ENCODE data around the gene RASAL1.

Gene RASAL1

GRCh38 chr12:113056381-113056630, 79.3 kb downstream of the RASAL1 start:
- FAIRE-seq (no peak), DNase-seq (ENCODE audit: insufficient read length) (no peak)
- TF ChIP-seq POLR2AphosphoS5 (IDR thresholded peaks at IDR 0.05; ENCODE audit: low read depth, low read length), result no peak
- TF ChIP-seq POLR2A (IDR thresholded peaks at IDR 0.05; ENCODE audit: low read depth, low read length), result no peak
- TF ChIP-seq TAF1 (IDR thresholded peaks at IDR 0.05; ENCODE audit: borderline replicate concordance, low read depth, low read length), result no peak

GRCh38 chr12:113055594-113056380, 79.8 kb downstream of the RASAL1 start:
- DNase-seq (ENCODE audit: insufficient read length), result no peak
- TF ChIP-seq POLR2A (IDR thresholded peaks at IDR 0.05; ENCODE audit: low read depth, low read length), result no peak
- no peak for FAIRE-seq

GRCh38 chr12:113054948-113055486, 80.5 kb downstream of the RASAL1 start:
- no peak for DNase-seq (ENCODE audit: insufficient read length)
- TF ChIP-seq TAF1 (IDR thresholded peaks at IDR 0.05; ENCODE audit: borderline replicate concordance, low read depth, low read length) (no peak), POLR2AphosphoS5 (IDR thresholded peaks at IDR 0.05; ENCODE audit: low read depth, low read length) (no peak), POLR2A (IDR thresholded peaks at IDR 0.05; ENCODE audit: low read depth, low read length) (no peak)
- no peak for FAIRE-seq

GRCh38 chr12:113052326-113052725, 83.2 kb downstream of the RASAL1 start:
- DNase-seq (ENCODE audit: insufficient read length) (no peak), FAIRE-seq (no peak)
- TF ChIP-seq TAF1 (IDR thresholded peaks at IDR 0.05; ENCODE audit: borderline replicate concordance, low read depth, low read length) (no peak), POLR2AphosphoS5 (IDR thresholded peaks at IDR 0.05; ENCODE audit: low read depth, low read length) (no peak), POLR2A (IDR thresholded peaks at IDR 0.05; ENCODE audit: low read depth, low read length) (no peak)

GRCh38 chr12:113051759-113052158, 83.8 kb downstream of the RASAL1 start:
- no peak for DNase-seq (ENCODE audit: insufficient read length)
- TF ChIP-seq TAF1 (IDR thresholded peaks at IDR 0.05; ENCODE audit: borderline replicate concordance, low read depth, low read length) (no peak), POLR2AphosphoS5 (IDR thresholded peaks at IDR 0.05; ENCODE audit: low read depth, low read length) (no peak), POLR2A (IDR thresholded peaks at IDR 0.05; ENCODE audit: low read depth, low read length) (no peak)
- FAIRE-seq, result no peak

- TF ChIP-seq POLR2A (IDR thresholded peaks at IDR 0.05; ENCODE audit: low read depth, low read length) (no peak), POLR2AphosphoS5 (IDR thresholded peaks at IDR 0.05; ENCODE audit: low read depth, low read length) (no peak), TAF1 (IDR thresholded peaks at IDR 0.05; ENCODE audit: borderline replicate concordance, low read depth, low read length) (no peak)
- no peak for FAIRE-seq
- DNase-seq (ENCODE audit: insufficient read length), result no peak
Observed at GRCh38 chr12:113050795-113051194, 84.8 kb downstream of the RASAL1 start.

- no peak for FAIRE-seq
- DNase-seq (ENCODE audit: insufficient read length), result no peak
- TF ChIP-seq POLR2AphosphoS5 (IDR thresholded peaks at IDR 0.05; ENCODE audit: low read depth, low read length) (no peak), TAF1 (IDR thresholded peaks at IDR 0.05; ENCODE audit: borderline replicate concordance, low read depth, low read length) (no peak), POLR2A (IDR thresholded peaks at IDR 0.05; ENCODE audit: low read depth, low read length) (no peak)
Observed at GRCh38 chr12:113049976-113050742, 85.4 kb downstream of the RASAL1 start.
